ENCODE data around the gene RXFP4. TPM values are rescaled to one million over a fixed set of nuclear protein-coding genes. Genes with fewer than 3 reads are reported as not detected.

Gene RXFP4
- total and polyA plus RNA-seq, 4 donors: not detected

GRCh38 chr1:155932487-155932886 is 9.0 kb upstream of the RXFP4 start (continued):
- TF ChIP-seq, protein P1, sequence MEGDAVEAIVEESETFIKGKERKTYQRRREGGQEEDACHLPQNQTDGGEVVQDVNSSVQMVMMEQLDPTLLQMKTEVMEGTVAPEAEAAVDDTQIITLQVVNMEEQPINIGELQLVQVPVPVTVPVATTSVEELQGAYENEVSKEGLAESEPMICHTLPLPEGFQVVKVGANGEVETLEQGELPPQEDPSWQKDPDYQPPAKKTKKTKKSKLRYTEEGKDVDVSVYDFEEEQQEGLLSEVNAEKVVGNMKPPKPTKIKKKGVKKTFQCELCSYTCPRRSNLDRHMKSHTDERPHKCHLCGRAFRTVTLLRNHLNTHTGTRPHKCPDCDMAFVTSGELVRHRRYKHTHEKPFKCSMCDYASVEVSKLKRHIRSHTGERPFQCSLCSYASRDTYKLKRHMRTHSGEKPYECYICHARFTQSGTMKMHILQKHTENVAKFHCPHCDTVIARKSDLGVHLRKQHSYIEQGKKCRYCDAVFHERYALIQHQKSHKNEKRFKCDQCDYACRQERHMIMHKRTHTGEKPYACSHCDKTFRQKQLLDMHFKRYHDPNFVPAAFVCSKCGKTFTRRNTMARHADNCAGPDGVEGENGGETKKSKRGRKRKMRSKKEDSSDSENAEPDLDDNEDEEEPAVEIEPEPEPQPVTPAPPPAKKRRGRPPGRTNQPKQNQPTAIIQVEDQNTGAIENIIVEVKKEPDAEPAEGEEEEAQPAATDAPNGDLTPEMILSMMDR (IDR thresholded peaks at IDR 0.05; ENCODE audit: low read depth, low read length, missing input control): no peak
- TF ChIP-seq HNF4A (conservative IDR thresholded peaks at IDR 0.05) (no peak), FOXA2 (IDR thresholded peaks at IDR 0.05) (no peak), JUND (IDR thresholded peaks at IDR 0.05) (no peak), SP1 (IDR thresholded peaks at IDR 0.05) (no peak), GABPA (IDR thresholded peaks at IDR 0.05 in 1 of 2, conservative IDR thresholded peaks at IDR 0.05 in 1 of 2) (no peak), YY1 (IDR thresholded peaks at IDR 0.05) (no peak), ZBTB33 (IDR thresholded peaks at IDR 0.05) (no peak), TAF1 (conservative IDR thresholded peaks at IDR 0.05) (no peak)

GRCh38 chr1:155933591-155934096 is 7.8 kb upstream of the RXFP4 start:
- H3K27me3 ChIP-seq (ENCODE audit: control insufficient read depth in 4 of 4, insufficient read depth in 4 of 4, low read length in 3 of 4): no peaks in the 10 kb centered on the region
- peaks cover 11 to 38% (median 24%) of the 10 kb centered on the region in 4 donors for H3K4me1 ChIP-seq (ENCODE audit: control insufficient read depth in 4 of 4, insufficient read depth in 4 of 4, low read length in 3 of 4)
- H3K4me3 ChIP-seq (ENCODE audit: low read depth in 1 of 3, low read length in 3 of 3): peak overlapping the region; percentile 83 to 94 (median 92)
- no peak for DNase-seq (ENCODE audit: low spot score)
- TF ChIP-seq, protein P2, sequence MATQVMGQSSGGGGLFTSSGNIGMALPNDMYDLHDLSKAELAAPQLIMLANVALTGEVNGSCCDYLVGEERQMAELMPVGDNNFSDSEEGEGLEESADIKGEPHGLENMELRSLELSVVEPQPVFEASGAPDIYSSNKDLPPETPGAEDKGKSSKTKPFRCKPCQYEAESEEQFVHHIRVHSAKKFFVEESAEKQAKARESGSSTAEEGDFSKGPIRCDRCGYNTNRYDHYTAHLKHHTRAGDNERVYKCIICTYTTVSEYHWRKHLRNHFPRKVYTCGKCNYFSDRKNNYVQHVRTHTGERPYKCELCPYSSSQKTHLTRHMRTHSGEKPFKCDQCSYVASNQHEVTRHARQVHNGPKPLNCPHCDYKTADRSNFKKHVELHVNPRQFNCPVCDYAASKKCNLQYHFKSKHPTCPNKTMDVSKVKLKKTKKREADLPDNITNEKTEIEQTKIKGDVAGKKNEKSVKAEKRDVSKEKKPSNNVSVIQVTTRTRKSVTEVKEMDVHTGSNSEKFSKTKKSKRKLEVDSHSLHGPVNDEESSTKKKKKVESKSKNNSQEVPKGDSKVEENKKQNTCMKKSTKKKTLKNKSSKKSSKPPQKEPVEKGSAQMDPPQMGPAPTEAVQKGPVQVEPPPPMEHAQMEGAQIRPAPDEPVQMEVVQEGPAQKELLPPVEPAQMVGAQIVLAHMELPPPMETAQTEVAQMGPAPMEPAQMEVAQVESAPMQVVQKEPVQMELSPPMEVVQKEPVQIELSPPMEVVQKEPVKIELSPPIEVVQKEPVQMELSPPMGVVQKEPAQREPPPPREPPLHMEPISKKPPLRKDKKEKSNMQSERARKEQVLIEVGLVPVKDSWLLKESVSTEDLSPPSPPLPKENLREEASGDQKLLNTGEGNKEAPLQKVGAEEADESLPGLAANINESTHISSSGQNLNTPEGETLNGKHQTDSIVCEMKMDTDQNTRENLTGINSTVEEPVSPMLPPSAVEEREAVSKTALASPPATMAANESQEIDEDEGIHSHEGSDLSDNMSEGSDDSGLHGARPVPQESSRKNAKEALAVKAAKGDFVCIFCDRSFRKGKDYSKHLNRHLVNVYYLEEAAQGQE (IDR thresholded peaks at IDR 0.05): no peak
- TF ChIP-seq NR2F2 (IDR thresholded peaks at IDR 0.05): no peak
- peak overlapping the region; percentile 98 to 100 for H3K9ac ChIP-seq (ENCODE audit: low read depth in 1 of 2, low read length in 2 of 2)
- no peaks in the 10 kb centered on the region for H3K9me3 ChIP-seq (ENCODE audit: control insufficient read depth in 4 of 4, low read length in 3 of 4)
- WGBS: 4% methylated on average over 10 of the region's 10 CpGs
- peaks cover 4 to 29% (median 27%) of the 10 kb centered on the region in 4 donors for H3K36me3 ChIP-seq (ENCODE audit: control insufficient read depth in 4 of 4, insufficient read depth in 3 of 4, low read depth in 1 of 4, low read length in 3 of 4)
- H3K27ac ChIP-seq (ENCODE audit: low read depth in 1 of 2, low read length in 2 of 2): peak overlapping the region; percentile 88 to 90

Measured in liver (tissue), 9 donors.